ENCODE data around the gene CADM2. TPM values are rescaled to one million over a fixed set of nuclear protein-coding genes. Genes with fewer than 3 reads are reported as not detected.

CADM2 gene
- polyA plus RNA-seq, 1 donor from 2014 or later = 4.5 TPM

DNA sequence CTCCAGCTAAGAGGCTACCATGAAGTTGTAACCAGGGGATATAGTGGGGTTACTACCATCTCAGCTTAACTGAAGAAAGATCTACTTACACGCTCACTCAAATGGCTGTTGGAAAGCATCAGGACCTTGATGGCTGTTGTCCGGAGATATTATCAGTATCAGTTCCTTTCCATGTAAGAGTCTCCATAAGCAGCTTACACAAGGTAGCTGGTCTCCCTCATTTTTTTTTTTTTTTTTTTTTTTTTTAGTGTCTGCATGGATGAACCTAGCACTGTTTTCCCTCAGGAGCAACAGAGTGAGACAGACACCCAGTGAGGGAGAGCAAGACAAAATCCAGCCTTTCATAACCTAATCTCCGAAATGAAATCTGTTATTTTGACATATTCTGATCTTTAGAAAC, 230.9 kb downstream of the CADM2 start:
- H3K27ac ChIP-seq (ENCODE audit: low read length) = no peak overlapping the region
- no peaks in the 10 kb centered on the region for H3K27me3 ChIP-seq (ENCODE audit: insufficient read depth, low read depth, low read length)
- no peak for TF ChIP-seq EZH2 (IDR thresholded peaks at IDR 0.05; ENCODE audit: borderline replicate concordance, insufficient read depth, low read length, poor library complexity, severe bottlenecking)
- no peak for TF ChIP-seq MXI1 (conservative IDR thresholded peaks at IDR 0.05; ENCODE audit: poor library complexity, severe bottlenecking)
- no peak for TF ChIP-seq POLR2AphosphoS5 (IDR thresholded peaks at IDR 0.05)
- TF ChIP-seq EP300 (conservative IDR thresholded peaks at IDR 0.05; ENCODE audit: poor library complexity, severe bottlenecking) = no peak
- TF ChIP-seq TAF1 (IDR thresholded peaks at IDR 0.05; ENCODE audit: low read depth) = no peak
- no peak for TF ChIP-seq SMC3 (conservative IDR thresholded peaks at IDR 0.05; ENCODE audit: poor library complexity)
- TF ChIP-seq, protein P1, sequence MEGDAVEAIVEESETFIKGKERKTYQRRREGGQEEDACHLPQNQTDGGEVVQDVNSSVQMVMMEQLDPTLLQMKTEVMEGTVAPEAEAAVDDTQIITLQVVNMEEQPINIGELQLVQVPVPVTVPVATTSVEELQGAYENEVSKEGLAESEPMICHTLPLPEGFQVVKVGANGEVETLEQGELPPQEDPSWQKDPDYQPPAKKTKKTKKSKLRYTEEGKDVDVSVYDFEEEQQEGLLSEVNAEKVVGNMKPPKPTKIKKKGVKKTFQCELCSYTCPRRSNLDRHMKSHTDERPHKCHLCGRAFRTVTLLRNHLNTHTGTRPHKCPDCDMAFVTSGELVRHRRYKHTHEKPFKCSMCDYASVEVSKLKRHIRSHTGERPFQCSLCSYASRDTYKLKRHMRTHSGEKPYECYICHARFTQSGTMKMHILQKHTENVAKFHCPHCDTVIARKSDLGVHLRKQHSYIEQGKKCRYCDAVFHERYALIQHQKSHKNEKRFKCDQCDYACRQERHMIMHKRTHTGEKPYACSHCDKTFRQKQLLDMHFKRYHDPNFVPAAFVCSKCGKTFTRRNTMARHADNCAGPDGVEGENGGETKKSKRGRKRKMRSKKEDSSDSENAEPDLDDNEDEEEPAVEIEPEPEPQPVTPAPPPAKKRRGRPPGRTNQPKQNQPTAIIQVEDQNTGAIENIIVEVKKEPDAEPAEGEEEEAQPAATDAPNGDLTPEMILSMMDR (IDR thresholded peaks at IDR 0.05; ENCODE audit: poor library complexity, severe bottlenecking) = no peak
- TF ChIP-seq, protein P2, sequence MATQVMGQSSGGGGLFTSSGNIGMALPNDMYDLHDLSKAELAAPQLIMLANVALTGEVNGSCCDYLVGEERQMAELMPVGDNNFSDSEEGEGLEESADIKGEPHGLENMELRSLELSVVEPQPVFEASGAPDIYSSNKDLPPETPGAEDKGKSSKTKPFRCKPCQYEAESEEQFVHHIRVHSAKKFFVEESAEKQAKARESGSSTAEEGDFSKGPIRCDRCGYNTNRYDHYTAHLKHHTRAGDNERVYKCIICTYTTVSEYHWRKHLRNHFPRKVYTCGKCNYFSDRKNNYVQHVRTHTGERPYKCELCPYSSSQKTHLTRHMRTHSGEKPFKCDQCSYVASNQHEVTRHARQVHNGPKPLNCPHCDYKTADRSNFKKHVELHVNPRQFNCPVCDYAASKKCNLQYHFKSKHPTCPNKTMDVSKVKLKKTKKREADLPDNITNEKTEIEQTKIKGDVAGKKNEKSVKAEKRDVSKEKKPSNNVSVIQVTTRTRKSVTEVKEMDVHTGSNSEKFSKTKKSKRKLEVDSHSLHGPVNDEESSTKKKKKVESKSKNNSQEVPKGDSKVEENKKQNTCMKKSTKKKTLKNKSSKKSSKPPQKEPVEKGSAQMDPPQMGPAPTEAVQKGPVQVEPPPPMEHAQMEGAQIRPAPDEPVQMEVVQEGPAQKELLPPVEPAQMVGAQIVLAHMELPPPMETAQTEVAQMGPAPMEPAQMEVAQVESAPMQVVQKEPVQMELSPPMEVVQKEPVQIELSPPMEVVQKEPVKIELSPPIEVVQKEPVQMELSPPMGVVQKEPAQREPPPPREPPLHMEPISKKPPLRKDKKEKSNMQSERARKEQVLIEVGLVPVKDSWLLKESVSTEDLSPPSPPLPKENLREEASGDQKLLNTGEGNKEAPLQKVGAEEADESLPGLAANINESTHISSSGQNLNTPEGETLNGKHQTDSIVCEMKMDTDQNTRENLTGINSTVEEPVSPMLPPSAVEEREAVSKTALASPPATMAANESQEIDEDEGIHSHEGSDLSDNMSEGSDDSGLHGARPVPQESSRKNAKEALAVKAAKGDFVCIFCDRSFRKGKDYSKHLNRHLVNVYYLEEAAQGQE (IDR thresholded peaks at IDR 0.05; ENCODE audit: borderline replicate concordance) = no peak
- TF ChIP-seq RAD21 (conservative IDR thresholded peaks at IDR 0.05) = no peak
- no peaks in the 10 kb centered on the region for H4K20me1 ChIP-seq (ENCODE audit: insufficient read depth)
- H3K36me3 ChIP-seq (ENCODE audit: insufficient read depth, low read length) = no peaks in the 10 kb centered on the region
- H3K4me2 ChIP-seq (ENCODE audit: low read length) = no peak overlapping the region
- H3K9me2 ChIP-seq (ENCODE audit: insufficient read depth, low read length) = no peaks in the 10 kb centered on the region
- no peaks in the 10 kb centered on the region for H3K79me2 ChIP-seq (replicated peaks; ENCODE audit: insufficient read depth, low read length)
- H2AFZ ChIP-seq (ENCODE audit: low read depth, low read length) = no peak overlapping the region
- no peak overlapping the region for H3K9ac ChIP-seq (ENCODE audit: low read length)
- H3F3A ChIP-seq (ENCODE audit: insufficient read depth, low read length, poor library complexity, severe bottlenecking) = no peaks in the 10 kb centered on the region
- no peaks in the 10 kb centered on the region for H3K9me3 ChIP-seq (ENCODE audit: low read length)
- no peak overlapping the region for H3K4me3 ChIP-seq (ENCODE audit: low read length)

DNA sequence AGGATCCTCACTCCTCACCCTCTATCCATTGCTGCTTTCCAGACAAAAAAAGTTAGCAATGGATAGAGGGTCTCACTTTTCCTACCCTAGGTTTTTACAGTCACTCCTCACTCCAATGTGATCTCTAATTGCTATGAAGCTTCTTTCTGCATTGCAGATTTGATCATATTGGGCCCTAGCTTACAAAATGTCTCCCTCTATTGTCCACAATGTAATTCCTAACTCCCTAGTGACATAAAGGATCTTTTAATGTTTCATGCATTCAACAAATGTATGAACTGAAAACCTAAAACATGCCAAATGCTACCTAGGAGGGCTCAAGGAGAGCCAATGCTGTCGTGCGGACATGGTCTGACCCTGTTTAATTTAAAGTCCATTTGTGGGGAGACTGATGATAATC, 234.8 kb downstream of the CADM2 start:
- Histone ChIP-seq H3K79me2 (replicated peaks; ENCODE audit: insufficient read depth, low read length) (no peaks in the 10 kb centered on the region), H2AFZ (ENCODE audit: low read depth, low read length) (no peak overlapping the region)
- no peak for TF ChIP-seq POLR2AphosphoS5 (IDR thresholded peaks at IDR 0.05)
- TF ChIP-seq RAD21 (conservative IDR thresholded peaks at IDR 0.05) = no peak
- TF ChIP-seq EP300 (conservative IDR thresholded peaks at IDR 0.05; ENCODE audit: poor library complexity, severe bottlenecking) = no peak
- TF ChIP-seq, protein P1 (IDR thresholded peaks at IDR 0.05; ENCODE audit: poor library complexity, severe bottlenecking) = no peak
- no peak for TF ChIP-seq MXI1 (conservative IDR thresholded peaks at IDR 0.05; ENCODE audit: poor library complexity, severe bottlenecking)
- TF ChIP-seq TAF1 (IDR thresholded peaks at IDR 0.05; ENCODE audit: low read depth) = no peak

More for the DNA sequence above, 234.8 kb downstream of the CADM2 start:
- H3K36me3 ChIP-seq (ENCODE audit: insufficient read depth, low read length) = no peaks in the 10 kb centered on the region
- H4K20me1 ChIP-seq (ENCODE audit: insufficient read depth) = no peaks in the 10 kb centered on the region
- no peaks in the 10 kb centered on the region for H3K9me3 ChIP-seq (ENCODE audit: low read length)
- no peaks in the 10 kb centered on the region for H3K27me3 ChIP-seq (ENCODE audit: insufficient read depth, low read depth, low read length)
- H3K9me2 ChIP-seq (ENCODE audit: insufficient read depth, low read length) = no peaks in the 10 kb centered on the region
- no peaks in the 10 kb centered on the region for H3F3A ChIP-seq (ENCODE audit: insufficient read depth, low read length, poor library complexity, severe bottlenecking)
- no peak overlapping the region for H3K4me3 ChIP-seq (ENCODE audit: low read length)
- no peak overlapping the region for H3K27ac ChIP-seq (ENCODE audit: low read length)
- no peak overlapping the region for H3K9ac ChIP-seq (ENCODE audit: low read length)
- H3K4me2 ChIP-seq (ENCODE audit: low read length) = no peak overlapping the region

All from neural cell (in vitro differentiated cells).